Retina (tissue), 1 donor: ENCODE measurements around the gene DUSP16.

Source experiments
- DNase-seq: peaks from one replicate; pipeline ENCODE4 v3.0.0-alpha.2; 2016

The DUSP16 gene

DNA sequence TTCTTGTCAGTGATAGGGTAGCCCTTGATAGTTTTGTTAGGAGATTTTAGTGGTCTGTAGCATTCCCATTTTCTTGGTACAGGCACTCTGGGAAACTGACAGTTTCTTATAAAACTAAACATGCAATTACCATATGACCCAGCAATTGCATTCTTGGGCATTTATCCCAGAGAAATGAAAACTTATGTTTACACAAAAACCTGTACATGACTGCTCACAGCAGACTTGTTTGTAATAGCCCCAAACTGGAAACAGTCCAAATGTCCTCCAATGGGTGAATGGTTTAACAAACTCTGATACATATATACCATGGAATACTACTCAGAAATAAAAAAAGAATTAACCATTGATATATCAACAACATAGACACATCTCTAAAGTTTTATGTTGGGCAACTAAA is 130.3 kb downstream of the DUSP16 start:
- DNase-seq = no peak

DNA sequence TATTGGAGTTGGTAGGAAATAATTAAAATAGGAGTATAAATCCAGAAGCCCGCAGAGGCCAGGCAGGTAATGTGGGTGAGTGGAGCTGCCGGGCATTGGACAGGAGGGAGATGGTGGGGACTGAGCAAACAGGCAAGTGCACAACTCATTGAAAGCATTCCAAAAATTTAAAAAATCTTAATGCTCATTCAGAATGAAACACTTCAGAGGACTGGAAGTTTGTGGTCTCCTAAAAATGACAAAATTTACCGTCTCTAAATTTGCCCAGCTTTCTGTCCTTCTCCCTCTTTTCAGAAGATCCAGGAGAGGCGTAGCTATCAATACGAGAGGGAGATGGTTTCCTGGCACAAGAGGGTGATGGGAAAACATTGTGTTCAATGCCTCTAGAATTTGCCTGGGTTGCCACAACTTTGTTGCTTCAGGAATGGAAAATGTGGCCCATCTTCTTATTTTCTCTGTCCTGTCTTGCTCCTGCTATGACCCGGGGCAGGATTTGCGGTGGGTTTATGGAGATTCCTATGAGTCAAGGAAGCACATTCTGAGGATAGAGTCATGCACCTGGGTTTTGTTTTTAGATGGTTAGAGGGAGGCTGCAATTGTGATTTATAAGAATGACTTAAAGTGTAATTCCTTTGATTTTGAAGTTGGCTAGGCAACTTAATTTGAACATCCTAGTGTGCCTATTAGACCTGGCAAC is 133.6 kb downstream of the DUSP16 start:
- no peak for DNase-seq

DNA sequence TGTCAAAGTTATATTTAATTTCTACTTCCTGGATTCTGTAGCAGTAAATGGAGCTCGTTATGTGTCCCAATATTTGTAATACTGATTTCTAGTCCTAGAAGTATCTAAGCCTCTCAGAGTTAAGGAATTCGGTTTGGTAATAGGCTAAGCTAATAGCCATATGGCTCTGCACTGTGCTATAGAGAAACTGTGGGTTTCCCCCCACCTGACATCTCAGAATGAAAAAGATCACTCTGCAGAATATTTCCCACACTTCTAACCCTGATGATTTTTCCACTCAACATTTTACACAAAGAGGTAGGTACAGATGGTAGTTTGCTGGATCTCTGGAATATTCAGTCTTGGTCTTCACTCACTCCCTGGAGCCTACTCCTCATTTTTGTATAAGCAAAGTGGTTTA is 134.6 kb downstream of the DUSP16 start:
- no peak for DNase-seq

DNA sequence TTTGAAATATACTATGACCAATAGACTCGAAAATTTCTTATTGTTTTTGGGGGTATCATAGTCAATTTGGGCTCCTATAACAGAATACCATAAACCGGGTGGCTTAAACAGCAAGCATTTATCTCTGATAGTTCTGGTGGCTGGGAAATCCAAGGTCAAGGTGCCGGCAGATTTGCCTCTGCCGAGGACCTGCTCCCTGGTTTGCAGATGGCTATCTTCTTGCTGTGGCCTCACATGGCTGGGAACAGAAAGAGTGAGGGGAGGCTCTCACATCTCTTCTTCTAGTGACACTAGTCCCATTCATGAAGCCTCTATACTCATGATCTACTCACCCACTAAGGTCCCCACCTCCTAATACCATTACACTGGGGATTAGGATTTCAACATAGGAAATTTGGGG is 135.1 kb downstream of the DUSP16 start:
- DNase-seq = no peak

DNA sequence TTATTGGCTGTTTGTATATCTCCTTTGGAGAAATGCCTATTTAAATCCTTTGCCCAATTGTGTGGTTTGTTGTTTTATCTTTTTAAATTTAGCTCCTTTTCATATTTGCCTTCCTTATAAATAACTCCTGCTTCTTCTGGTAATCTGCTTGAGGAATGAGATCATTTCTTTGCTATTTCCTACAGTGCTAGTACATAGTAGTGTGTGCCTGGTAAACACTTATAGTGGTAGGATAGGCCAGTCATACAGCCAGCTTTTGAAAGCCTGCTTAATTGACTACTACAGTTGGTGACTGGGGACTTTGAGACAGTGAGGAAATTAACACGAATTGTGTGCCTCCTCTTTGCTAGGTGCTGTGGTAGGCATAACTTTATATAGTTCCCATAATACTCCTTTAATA is 137.0 kb downstream of the DUSP16 start:
- DNase-seq = no peak

DNA sequence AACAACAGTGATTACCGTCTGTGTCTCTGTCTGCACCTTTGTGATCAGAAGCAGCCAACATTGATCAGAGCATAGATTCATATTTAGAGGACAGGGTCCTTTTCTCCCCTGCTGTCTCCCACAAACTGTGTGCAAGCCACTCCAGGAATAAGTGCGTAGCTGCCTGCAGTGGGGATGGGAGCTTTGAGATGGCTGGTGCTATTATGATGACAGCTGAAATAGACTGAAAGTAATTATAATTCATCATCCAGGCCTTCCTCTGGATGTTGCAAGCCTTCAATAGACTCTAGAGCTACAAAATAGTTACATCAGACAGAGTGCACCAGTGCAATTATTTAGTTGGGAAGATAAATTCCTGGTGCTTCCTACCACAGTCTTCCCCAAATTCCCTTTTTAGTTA is 137.7 kb downstream of the DUSP16 start:
- no peak for DNase-seq
